ENCODE results near the gene TRIM28.
"Not testable (repeated sequence)": the region's sequence is repeated elsewhere in the genome, so short reads cannot be mapped to it uniquely, and the experiment has no call there.

TRIM28 gene

DNA sequence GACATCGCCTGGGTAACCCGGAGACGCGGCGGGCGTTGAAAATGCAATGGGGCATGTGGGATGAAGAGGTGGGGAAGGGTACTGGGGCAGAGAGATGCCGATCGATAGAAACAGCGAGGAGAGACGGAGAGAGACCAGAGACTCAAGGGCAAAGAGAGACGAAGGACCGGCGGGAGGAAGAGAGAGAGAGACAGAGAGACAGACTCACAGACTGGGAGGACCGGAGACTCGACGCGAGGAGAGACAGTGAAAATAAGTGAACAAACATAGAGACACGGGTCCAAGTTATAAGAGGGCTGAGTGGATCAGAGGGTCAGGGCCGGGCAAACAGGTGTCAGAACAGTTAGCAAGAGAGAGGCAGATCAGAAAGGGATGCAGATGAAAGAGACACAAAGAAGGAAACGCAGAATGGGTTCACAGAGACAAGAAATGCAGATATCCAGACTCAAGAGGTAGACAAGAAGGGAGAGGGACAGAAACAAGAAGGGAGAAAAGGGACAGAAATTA, 29.8 kb downstream of the TRIM28 start:
- peak overlapping the region; percentile 45 for H3K4me3 ChIP-seq (ENCODE audit: low read depth, low read length)

DNA sequence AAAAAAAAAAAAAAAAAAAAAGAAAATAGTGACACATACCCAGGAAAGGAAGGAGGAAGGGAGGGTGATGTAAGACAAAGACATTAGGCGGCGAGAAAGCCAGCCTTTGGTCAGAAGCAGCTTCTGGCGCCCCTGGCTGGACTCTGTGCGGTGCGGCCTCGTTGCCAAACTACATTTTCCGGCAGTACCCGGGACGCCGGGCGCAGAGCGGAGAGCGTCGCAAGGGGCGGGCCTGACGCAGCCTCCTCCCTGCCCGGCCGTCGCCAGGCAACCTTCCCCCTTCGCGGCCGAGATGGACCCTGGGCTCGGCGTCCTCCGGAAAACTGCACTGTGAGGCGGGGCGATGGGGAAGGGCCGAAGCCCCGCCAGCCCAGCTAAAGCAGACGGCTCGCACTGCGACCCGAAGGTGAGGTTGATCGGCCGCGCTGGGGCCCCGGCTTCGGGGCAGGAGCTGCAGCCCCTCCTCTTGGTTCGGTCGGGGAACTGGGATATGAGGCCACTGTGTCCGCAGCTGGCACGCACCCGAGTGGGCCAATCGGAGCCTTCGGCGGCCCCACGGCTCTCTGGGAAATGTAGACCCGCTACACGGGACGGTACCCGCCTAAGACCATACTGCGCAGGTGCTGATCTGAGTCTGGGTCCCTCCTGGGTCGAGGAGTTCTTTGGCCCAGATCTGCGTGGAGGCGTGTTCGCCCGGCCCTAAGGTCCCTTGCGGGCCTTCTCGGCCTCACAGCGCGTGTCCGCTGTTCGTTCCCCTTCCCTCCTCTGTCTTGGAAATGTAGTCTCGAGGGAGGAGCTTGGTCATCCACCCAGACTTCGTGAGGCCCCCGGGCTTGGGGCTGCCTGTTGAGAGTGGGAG, 31.5 kb downstream of the TRIM28 start:
- H3K4me3 ChIP-seq (ENCODE audit: low read depth, low read length): peak overlapping the region; percentile 75

DNA sequence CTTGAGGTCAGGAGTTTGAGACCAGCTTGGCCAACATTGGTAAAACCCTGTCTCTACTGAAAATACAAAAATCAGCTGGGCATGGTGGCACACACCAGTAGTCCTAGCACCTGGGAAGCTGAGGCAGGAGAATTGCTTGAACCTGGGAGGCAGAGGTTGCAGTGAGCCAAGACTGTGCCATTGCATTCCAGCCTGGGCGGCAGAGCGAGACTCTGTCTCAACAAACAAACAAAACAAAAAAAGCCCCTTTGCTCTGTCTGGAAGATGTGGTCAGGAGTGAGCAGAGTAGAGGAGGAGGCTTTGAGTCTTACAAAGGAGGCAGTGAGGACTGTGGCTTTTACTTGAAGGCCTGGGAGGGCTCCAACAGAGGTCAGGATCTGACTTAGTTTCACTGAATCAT, 33.7 kb downstream of the TRIM28 start:
- not testable (repeated sequence) for H3K4me3 ChIP-seq (ENCODE audit: low read depth, low read length)

DNA sequence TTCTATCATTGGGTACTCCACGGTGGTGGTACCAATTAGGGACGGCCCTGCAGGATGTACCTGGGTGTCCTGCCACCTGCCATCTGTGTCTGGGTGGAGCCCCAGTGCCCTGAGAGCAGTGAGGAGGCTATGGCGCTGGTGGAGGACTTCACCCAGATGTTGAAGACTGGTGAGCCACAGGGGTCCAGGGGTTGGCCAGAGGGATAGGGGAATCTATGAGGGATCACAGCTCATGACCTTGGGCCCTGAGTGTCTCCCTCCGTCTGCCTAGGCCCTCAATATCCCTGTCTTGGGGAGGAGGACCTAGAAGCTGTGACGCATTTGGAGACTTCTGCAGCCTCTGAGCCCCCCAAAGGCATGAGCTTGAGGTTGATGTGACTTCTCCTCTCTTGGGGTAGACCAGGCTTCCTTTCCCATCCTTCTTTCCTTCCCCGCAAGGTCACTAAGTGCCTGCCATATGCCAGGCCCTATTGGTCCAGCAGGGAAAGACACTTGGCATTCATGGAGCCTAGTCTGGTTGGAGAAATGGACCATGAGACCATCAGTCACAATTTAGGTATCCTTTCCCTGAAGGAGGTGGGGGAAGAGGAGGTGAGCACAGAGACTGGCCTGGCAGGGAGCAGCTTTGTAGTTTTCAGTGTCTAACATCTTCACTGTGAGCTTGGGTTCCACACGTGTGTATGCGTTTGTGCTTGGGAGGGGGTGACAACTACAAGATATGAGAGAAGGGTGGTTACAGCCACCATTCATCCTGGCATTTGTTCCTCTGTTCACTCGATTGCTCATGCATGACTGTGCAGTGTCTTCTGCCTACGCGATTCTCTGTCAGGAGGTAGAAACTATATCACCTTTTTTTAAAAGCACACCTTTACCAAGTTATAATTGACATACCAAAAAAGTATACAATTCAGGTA, 34.4 kb downstream of the TRIM28 start:
- H3K4me3 ChIP-seq (ENCODE audit: low read depth, low read length): no peak overlapping the region

DNA sequence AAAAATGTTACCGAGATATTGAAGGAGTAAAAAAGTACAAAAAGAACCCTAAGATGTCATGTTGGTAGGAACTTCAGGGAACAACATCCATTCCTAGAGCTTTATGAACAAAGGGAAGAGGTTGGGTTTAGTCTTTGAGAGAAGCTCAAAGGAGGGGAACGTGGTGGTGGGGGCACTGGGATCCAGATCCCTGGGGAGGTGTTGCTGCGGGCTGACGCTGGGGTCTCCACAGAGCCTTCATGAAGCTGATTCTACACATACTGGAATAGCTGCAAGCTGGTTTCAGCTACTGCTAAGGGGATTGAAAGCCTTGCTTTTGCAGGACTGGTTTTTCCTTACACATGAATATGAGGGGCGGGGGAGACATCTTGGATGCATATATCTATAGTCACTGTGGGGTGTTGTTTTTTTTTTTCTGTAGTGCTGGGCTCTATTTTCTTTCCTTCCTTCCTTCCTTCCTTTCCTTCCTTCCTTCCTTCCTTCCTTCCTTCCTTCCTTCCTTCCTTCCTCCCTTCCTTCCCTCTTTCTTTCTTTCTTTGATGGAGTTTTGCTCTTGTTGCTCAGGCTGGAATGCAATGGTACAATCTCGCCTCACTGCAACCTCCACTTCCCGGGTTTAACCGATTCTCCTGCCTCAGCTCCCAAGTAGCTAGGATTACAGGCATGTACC, 35.7 kb downstream of the TRIM28 start:
- no peak overlapping the region for H3K4me3 ChIP-seq (ENCODE audit: low read depth, low read length)

DNA sequence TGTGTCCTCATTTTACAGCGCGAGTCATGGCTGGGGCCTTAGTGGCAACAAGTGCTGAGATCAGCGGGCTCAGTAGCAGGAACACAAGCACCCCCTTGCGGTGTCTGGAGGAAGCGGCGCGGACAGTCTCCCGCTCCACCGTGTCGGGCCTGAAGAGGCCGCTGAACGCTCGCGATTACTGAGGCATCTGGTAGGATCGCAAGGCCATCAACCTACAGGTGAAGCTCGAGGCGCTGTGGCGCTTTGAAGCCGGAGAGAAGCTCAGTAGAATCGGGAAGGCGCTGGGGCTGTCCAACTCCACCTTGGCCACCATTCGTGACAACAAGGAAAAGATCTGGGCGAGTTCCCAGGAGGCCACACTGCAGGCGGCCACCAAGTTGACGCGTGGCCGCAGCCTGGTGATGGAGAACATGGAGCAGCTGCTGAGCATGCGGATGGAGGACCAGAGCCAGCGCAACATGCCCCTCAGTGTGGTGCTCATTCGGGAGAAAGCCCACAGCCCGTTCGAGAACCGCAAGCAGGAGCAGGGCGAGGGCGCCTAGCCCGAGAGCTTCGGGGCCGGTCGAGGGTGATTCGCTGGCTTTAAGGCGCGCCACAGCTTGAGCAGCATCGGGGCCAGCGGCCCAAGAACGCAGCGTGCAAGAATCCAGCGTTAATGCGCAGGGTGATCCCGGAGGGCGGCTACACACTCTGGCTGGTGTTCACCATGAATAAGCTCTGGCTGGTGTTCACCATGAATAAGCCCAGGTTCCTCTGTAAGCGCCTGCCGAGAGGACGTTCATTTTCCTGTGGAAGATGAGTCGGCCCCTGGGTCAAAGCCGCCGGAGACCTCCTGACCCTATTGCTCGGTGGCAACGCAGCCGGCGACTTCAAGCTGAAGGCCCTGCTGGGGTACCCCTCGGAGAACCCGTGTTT, 37.6 kb downstream of the TRIM28 start:
- no peak overlapping the region for H3K4me3 ChIP-seq (ENCODE audit: low read depth, low read length)

DNA sequence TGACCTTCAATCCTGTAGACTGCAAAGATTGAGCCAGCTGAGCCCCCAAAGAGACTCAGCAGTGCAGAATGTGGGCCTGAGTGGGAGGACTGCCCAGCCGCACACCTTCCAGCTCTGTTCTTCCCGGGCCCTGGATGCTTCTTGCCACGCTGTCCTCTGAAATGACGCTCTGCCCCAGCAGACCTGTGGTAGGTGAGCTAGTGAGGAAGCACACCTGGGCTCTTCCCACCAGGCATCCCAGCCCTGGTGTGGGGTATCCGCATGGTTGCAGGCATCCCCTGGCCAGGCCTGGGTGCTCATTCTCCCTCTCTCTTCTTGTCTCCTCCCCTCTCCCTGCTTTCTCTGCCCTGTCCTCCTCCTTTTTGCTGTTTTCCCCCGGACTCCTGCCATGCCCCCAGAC, 39.1 kb downstream of the TRIM28 start:
- no peak overlapping the region for H3K4me3 ChIP-seq (ENCODE audit: low read depth, low read length)

DNA sequence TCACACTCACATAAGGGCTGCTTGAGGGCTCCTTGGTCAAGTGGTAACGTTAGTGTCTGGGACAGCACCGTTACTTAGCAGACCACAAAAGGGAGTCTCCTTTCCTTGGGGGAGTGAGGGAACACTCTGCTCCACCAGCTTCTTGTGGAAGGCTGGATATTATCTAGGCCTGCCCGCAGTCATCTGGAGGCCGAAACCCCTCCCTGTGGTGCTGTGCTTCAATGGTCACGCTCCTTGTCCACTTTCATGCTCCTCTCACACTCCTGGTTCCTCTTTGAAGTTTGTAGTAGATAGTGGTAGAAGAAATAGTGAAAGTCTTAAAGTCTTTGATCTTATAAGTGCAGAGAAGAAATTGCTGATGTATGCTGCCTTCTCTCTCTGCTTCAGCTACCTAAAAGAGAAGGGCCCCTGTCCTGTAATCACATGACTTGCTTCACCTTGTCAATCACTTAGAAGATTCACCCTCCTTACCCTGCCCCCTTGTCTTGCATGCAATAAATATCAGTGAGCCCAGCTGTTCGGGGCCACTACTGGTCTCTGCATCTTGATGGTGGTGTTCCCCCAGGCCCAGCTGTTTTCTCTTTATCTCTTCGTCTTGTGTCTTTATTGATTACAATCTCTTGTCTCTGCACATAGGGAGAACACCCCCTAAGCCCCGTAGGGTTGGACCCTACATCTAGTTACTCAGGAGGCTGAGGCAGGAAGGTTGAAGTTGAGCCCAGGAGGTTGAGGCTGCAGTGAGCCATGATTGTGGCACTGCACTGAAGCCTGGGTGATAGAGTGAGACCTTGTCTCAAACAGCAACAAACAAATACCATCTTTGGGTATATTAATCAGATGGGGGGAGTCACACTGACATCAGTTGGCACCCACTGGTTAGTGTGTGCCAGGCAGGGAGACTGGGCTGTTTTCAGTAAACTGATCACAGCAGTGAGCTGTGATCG, 40.9 kb downstream of the TRIM28 start:
- no peak overlapping the region for H3K4me3 ChIP-seq (ENCODE audit: low read depth, low read length)

DNA sequence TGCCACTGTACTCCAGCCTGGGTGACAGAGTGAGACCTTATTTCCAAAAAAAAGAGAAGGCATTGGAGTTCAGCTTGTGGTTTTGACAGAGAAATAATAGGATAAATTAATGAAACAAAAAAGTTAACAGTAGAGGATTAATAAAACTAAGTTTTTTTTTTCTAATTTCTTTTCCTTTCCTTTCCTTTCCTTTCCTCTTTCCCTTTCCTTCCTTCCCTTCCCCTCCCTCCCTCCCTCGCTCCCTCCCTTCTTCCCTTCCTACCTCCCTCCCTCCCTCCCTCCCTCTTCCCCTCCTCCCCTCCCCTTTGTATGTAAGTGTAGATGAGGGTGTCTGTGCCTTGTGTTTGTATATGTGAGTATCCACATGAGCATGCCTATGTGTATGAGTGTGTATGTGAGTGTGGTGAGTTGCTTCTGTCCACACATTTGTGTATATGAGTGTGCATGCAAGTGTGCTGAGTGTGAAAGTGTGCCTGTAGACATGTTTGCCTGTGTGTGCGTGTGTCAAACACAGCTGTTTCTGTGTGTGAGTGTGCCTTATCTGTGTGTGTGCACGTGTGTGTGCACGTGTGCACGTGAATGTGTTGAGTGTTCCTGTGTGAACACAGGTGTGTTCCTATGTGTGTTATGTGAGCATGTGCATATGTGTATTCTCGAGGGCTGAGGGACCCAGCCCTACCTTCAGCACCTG, 41.7 kb downstream of the TRIM28 start:
- H3K4me3 ChIP-seq (ENCODE audit: low read depth, low read length): no peak overlapping the region

DNA sequence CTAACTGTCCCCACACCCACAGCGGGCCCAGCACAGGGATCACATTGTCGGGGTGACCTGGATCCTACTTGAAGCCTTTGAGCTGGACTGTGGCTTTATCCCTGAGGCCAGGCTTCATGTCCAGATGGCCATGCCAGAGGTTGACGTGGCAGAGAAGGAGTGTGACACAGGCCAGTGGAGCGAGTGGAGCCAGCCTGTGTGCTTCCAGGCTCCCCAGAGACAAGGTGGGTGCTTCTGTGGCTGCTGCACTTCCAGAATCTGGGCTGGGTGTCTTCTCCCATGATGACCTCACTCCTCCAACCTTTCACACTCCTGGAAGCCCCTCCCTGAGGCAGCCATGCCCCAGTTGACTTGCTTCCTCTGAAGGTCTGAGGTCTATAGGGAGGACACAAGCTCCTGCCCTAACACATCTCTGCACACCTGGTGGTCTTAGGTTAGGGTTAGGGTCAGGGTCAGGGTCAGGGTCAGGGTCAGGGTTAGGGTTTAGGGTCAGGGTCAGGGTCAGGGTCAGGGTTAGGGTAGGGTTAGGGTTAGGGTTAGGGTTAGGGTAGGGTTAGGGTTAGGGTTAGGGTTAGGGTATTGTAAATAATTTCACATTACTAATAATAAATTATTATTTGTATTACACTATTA, 42.4 kb downstream of the TRIM28 start:
- no peak overlapping the region for H3K4me3 ChIP-seq (ENCODE audit: low read depth, low read length)

All from iPS-11a (cell line).